Neuronal stem cell (in vitro differentiated cells): ENCODE data around the gene LINC01488.

Experiments used
- DNase-seq: peaks from one replicate; pipeline ENCODE4 v3.0.0-alpha.2; 2013; ENCODE audit warnings: low spot score
- H2AFZ ChIP-seq: one replicate; pipeline ENCODE4 v1.6.1; 2013; ENCODE audit warnings: mild to moderate bottlenecking, low read length, inconsistent platforms
- H2AK5ac ChIP-seq: 2 replicates; pipeline ENCODE4 v1.6.1; 2013; ENCODE audit warnings: low read depth, mild to moderate bottlenecking, inconsistent platforms, low read length, moderate library complexity, mixed read lengths
- H2BK120ac ChIP-seq: 2 replicates; pipeline ENCODE4 v1.6.1; 2013; ENCODE audit warnings: low read depth, mild to moderate bottlenecking, inconsistent platforms, low read length, moderate library complexity, mixed read lengths
- H2BK12ac ChIP-seq: one replicate; pipeline ENCODE4 v1.6.1; 2013; ENCODE audit warnings: low read length, inconsistent platforms
- H2BK15ac ChIP-seq: 2 replicates; pipeline ENCODE4 v1.6.1; 2013; ENCODE audit warnings: mild to moderate bottlenecking, low read length, inconsistent platforms, mixed read lengths
- H2BK5ac ChIP-seq: one replicate; pipeline ENCODE4 v1.6.1; 2013; ENCODE audit warnings: inconsistent platforms, mild to moderate bottlenecking, low read length, moderate library complexity
- H3K14ac ChIP-seq: one replicate; pipeline ENCODE4 v1.6.1; 2013; ENCODE audit warnings: low read length, inconsistent platforms
- H3K18ac ChIP-seq: 2 replicates; pipeline ENCODE4 v1.6.1; 2013; ENCODE audit warnings: low read length, inconsistent platforms
- H3K23ac ChIP-seq: 2 replicates; pipeline ENCODE4 v1.6.1; 2013; ENCODE audit warnings: low read depth, mild to moderate bottlenecking, mixed read lengths, low read length, inconsistent platforms; ENCODE audit not compliant: poor library complexity
- H3K27ac ChIP-seq: replicated peaks from 3 replicates; pipeline ENCODE4 v1.5.1; 2013; ENCODE audit warnings: low read length, inconsistent platforms
- H3K27me3 ChIP-seq, 3 experiments: 2 replicates each; pipeline ENCODE4 v1.6.1; 2013; ENCODE audit warnings: low read length in 3 of 3, mild to moderate bottlenecking in 2 of 3, inconsistent platforms in 1 of 3, low read depth in 1 of 3, mixed read lengths in 1 of 3, moderate library complexity in 1 of 3; ENCODE audit not compliant: control insufficient read depth in 3 of 3, insufficient read depth in 3 of 3
- H3K36me3 ChIP-seq, 2 donors: replicated peaks in 1 of 2; 2 replicates each; pipeline ENCODE4 v1.6.1; 2013; ENCODE audit warnings: low read length in 2 of 2; ENCODE audit not compliant: control insufficient read depth in 2 of 2, insufficient read depth in 2 of 2
- H3K4ac ChIP-seq: 2 replicates; pipeline ENCODE4 v1.6.1; 2013; ENCODE audit warnings: inconsistent platforms, mild to moderate bottlenecking, low read length, moderate library complexity
- H3K4me1 ChIP-seq, 2 donors: 1 replicate in 1 of 2; 2 replicates in 1 of 2; pipeline ENCODE4 v1.6.1; 2013; ENCODE audit warnings: low read length in 2 of 2, low read depth in 1 of 2; ENCODE audit not compliant: control insufficient read depth in 2 of 2, insufficient read depth in 1 of 2
- H3K4me2 ChIP-seq: one replicate; pipeline ENCODE4 v1.6.1; 2013; ENCODE audit warnings: mild to moderate bottlenecking, low read length, inconsistent platforms; ENCODE audit not compliant: insufficient read depth, poor library complexity, severe bottlenecking
- H3K4me3 ChIP-seq, 2 donors: 2 replicates each; pipeline ENCODE4 v1.5.1; 2013; ENCODE audit warnings: low read length in 2 of 2, mild to moderate bottlenecking in 2 of 2, inconsistent platforms in 1 of 2, moderate library complexity in 1 of 2
- H3K79me1 ChIP-seq: one replicate; pipeline ENCODE4 v1.6.1; 2013; ENCODE audit warnings: low read depth, mild to moderate bottlenecking, inconsistent platforms, low read length, moderate library complexity
- H3K9ac ChIP-seq: one replicate; pipeline ENCODE4 v1.6.1; 2013; ENCODE audit warnings: mild to moderate bottlenecking, low read depth, low read length, inconsistent platforms; ENCODE audit not compliant: poor library complexity
- H3K9me3 ChIP-seq, 2 donors: replicated peaks in 1 of 2; 2 replicates each; pipeline versions ENCODE3 to v1.6.1; 2013; ENCODE audit warnings: low read length in 2 of 2, mild to moderate bottlenecking in 2 of 2, inconsistent platforms in 1 of 2, low read depth in 1 of 2, mixed read lengths in 1 of 2, moderate library complexity in 1 of 2; ENCODE audit not compliant: control insufficient read depth in 2 of 2, insufficient read depth in 1 of 2
- H4K8ac ChIP-seq: one replicate; pipeline ENCODE4 v1.6.1; 2013; ENCODE audit warnings: low read depth, mild to moderate bottlenecking, inconsistent platforms, low read length, moderate library complexity
- H4K91ac ChIP-seq: one replicate; pipeline ENCODE4 v1.6.1; 2013; ENCODE audit warnings: low read length, low read depth, mild to moderate bottlenecking, inconsistent platforms; ENCODE audit not compliant: poor library complexity
- WGBS, 2 donors: extraction: QIAGEN DNeasy Blood & Tissue Kit; methylation state at CpG; one replicate each; pipeline ENCODE4 v1.1.7; 2013; ENCODE audit warnings: missing lambda C conversion rate in 2 of 2, mixed read lengths in 1 of 2; ENCODE audit not compliant: insufficient read length in 2 of 2, insufficient replicate concordance in 1 of 2; ENCODE audit errors: extremely low coverage in 2 of 2; 5-methylcytosine and 5-hydroxymethylcytosine counted together

Gene LINC01488

GRCh38 chr11:69514771-69515170 is 33.3 kb downstream of the LINC01488 start:
- Histone ChIP-seq H3K14ac (no peak overlapping the region), H3K18ac (no peak overlapping the region), H3K36me3 (no peaks in the 10 kb centered on the region), H3K9me3 (no peaks in the 10 kb centered on the region), H3K27ac (no peak overlapping the region), H4K8ac (no peak overlapping the region), H4K91ac (no peak overlapping the region), H3K4me1 (peaks cover 0 to 4% of the 10 kb centered on the region in 2 donors), H3K27me3 (peaks cover 0 to 2% (median 0%) of the 10 kb centered on the region in 3 experiments), H3K79me1 (no peaks in the 10 kb centered on the region), H3K4ac (no peak overlapping the region), H2BK12ac (no peak overlapping the region), H2AK5ac (peak overlapping the region; percentile 71), H2BK15ac (no peak overlapping the region), H3K9ac (no peak overlapping the region), H3K23ac (no peak overlapping the region), H3K4me3 (no peak overlapping the region), H2BK5ac (no peak overlapping the region), H3K4me2 (no peak overlapping the region), H2BK120ac (peak overlapping the region; percentile 33), H2AFZ (no peak overlapping the region)
- DNase-seq = no peak
- no CpG with 5 or more reads among the region's 5 CpGs for WGBS, 2 donors

GRCh38 chr11:69515271-69516245 is 34.1 kb downstream of the LINC01488 start:
- WGBS, 2 donors = no CpG with 5 or more reads among the region's 12 CpGs
- no peak for DNase-seq
- no peaks in the 10 kb centered on the region for H3K36me3 ChIP-seq

GRCh38 chr11:69516526-69516925 is 35.1 kb downstream of the LINC01488 start:
- Histone ChIP-seq H3K14ac (no peak overlapping the region), H2BK120ac (no peak overlapping the region), H2BK15ac (no peak overlapping the region), H4K91ac (no peak overlapping the region), H2BK5ac (no peak overlapping the region), H3K18ac (no peak overlapping the region), H3K36me3 (no peaks in the 10 kb centered on the region), H3K9ac (no peak overlapping the region), H3K9me3 (no peaks in the 10 kb centered on the region), H3K4me1 (peaks cover 0 to 4% of the 10 kb centered on the region in 2 donors), H3K4me2 (no peak overlapping the region), H3K23ac (no peak overlapping the region), H3K27me3 (no peaks in the 10 kb centered on the region), H3K4me3 (no peak overlapping the region), H3K79me1 (no peaks in the 10 kb centered on the region), H4K8ac (no peak overlapping the region), H3K27ac (no peak overlapping the region), H2AFZ (no peak overlapping the region), H2BK12ac (no peak overlapping the region), H2AK5ac (no peak overlapping the region), H3K4ac (no peak overlapping the region)
- WGBS, 2 donors = no CpG with 5 or more reads among the region's 3 CpGs
- DNase-seq = no peak

More at GRCh38 chr11:69515271-69516245, 34.1 kb downstream of the LINC01488 start:
- H3K9ac ChIP-seq = no peak overlapping the region
- H2BK15ac ChIP-seq = no peak overlapping the region
- no peak overlapping the region for H3K4me2 ChIP-seq
- no peaks in the 10 kb centered on the region for H3K79me1 ChIP-seq
- no peak overlapping the region for H3K14ac ChIP-seq
- no peaks in the 10 kb centered on the region for H3K9me3 ChIP-seq
- H3K4me3 ChIP-seq = no peak overlapping the region
- H2BK12ac ChIP-seq = no peak overlapping the region
- H2BK5ac ChIP-seq = no peak overlapping the region
- no peak overlapping the region for H2AFZ ChIP-seq
- H3K27me3 ChIP-seq = no peaks in the 10 kb centered on the region
- H3K18ac ChIP-seq = no peak overlapping the region
- no peak overlapping the region for H3K27ac ChIP-seq
- peaks cover 0 to 2% of the 10 kb centered on the region in 2 donors for H3K4me1 ChIP-seq
- H3K23ac ChIP-seq = no peak overlapping the region
- no peak overlapping the region for H2BK120ac ChIP-seq
- H2AK5ac ChIP-seq = no peak overlapping the region
- no peak overlapping the region for H3K4ac ChIP-seq
- H4K8ac ChIP-seq = no peak overlapping the region
- H4K91ac ChIP-seq = no peak overlapping the region
